Measurements from ENCODE around the gene CNTNAP2.

CNTNAP2 gene

GRCh38 chr7:147428075-147428474 lies 1311.5 kb downstream of the CNTNAP2 start:
- DNase-seq = no peak

DNA sequence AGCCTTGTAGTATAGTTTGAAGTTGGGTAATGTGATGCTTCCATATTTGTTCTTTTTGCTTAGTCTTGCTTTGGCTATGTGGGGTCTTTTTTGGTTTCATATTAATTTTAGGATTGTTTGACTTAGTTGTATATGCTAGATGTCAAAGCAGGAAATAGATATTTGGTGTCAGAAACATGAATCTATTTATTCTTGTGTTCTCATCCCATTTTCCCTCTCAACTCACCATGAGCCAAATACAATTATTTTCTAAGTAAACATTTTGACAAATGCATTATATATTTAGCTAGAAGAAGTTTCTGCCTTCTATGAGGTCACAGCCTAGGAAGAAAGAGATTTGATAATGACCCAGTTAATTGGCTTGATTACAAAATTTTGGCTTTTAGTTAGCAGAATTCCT lies 1313.4 kb downstream of the CNTNAP2 start:
- no peak for DNase-seq

DNA sequence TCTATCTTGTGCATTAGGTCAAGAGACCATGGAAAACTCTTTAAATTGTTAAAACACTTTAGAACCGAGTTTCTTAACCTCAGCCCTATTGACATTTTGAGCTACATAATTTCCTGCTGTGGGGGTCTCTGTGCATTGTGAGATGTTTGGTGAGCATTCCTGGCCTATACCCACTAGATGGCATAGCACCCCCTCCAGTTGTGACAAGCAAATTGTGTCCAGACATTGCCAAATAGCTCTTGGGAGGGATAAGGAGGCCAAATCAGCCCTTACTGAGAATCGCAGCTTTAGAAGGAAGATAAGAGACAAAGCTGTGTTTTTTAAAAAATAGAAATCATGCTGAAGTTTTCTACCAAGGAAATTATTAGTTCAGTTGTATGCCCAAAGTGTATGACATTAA lies 1315.5 kb downstream of the CNTNAP2 start:
- DNase-seq = no peak

- DNase-seq = no peak
Observed at GRCh38 chr7:147432576-147432975, 1316.0 kb downstream of the CNTNAP2 start.

DNA sequence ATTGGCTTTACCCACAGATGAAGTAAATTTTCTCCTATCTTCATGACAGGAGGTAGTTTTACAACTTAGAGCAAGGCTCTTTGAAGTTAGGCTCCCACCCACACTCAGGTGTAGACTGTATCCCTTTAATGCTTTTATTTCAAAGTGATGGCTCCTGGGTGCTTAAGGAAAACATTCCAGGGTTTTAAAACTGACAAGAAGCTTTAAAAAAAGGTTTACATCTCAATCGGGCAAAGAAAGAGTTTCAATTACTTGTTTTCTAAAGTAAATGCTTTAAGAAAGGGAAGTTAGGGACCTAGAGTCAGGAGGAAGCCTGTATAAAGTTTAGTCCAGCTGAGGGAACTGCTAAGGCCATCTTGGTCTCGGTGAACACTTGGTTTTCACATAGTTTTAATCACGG lies 1320.1 kb downstream of the CNTNAP2 start:
- no peak for DNase-seq

GRCh38 chr7:147438216-147438615 lies 1321.6 kb downstream of the CNTNAP2 start:
- no peak for DNase-seq

DNA sequence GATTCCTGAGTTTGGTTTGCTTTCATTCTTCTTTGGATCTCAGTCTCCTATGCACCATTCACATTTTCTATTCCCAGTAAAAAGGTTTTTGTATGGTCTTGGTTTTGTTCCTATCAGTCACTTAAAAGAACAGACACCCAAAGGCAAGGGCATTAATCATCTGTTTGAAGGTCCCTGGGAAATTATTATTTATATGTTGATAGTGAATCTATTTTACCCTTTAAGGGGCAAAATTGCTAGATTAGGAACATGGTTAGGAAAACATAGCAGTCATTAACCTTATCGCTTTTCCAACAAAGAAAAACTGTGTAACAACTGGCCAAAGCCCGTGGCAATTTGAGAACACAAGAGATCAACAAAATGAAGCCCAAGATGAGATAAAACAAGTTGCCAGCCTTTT lies 1327.3 kb downstream of the CNTNAP2 start:
- DNase-seq = no peak

DNA sequence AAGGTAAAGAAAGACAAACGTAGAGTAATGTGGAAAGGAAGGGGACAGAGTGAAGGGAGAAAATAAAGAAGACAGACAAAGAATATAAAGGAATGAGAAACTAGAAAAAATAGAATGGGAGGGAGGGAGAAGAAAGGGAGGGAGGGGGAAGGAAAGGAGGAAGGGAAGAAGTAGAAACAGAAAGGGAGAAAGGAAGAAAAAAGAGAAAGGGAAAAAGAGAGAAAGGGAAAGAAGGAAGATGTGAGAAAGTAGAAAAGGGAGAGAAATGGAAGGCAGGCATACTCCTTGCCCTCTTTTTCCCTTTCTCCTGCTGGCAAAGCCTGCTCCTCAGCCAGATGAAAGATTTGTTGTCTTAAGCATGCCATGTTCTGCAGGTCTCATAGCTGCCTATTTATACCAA lies 1336.2 kb downstream of the CNTNAP2 start:
- DNase-seq = no peak

- no peak for DNase-seq
Observed at GRCh38 chr7:147465223-147465622, 1348.6 kb downstream of the CNTNAP2 start.

DNA sequence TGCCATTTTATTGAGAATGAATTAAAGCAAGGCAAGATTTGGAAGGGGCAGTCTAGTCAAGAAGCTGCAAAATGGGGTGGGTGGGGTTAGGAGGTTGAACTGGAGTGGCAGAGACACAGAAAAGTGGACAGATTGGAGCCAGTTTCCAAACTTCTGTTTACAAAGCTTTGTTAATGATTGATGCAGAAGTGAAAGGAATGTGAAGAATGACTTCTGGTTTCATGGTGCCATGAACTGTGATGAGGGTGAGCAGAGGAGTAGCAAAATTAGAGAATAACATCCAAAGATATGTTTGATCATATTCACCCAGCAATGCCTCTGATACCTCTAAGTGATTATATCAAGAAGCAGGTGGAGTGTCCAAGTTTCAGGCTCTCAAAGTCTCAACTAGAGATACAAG lies 1356.0 kb downstream of the CNTNAP2 start:
- no peak for DNase-seq

GRCh38 chr7:147474862-147475261 lies 1358.3 kb downstream of the CNTNAP2 start:
- no peak for DNase-seq

GRCh38 chr7:147477526-147477925 lies 1360.9 kb downstream of the CNTNAP2 start:
- no peak for DNase-seq

DNA sequence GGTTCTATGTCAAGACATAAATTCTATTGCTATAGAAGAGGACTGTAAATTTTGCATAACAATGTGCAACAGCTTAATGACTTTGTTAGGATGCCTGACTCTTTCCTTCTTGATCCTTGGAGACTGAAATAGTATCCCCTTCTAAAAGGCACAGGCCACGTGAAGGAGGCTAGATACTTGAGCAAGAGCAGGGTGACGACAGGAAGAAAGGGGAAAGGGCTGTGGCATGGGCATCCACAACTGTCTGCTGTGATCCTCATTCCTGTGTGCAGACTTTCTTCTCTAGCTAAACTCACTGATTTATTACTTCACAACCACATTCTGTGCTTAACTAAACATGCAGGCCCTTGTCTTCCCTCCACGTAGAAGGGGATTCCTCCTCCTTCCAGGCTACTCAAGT lies 1362.2 kb downstream of the CNTNAP2 start:
- no peak for DNase-seq

- no peak for DNase-seq
Observed at GRCh38 chr7:147483634-147484292, 1367.2 kb downstream of the CNTNAP2 start.

DNA sequence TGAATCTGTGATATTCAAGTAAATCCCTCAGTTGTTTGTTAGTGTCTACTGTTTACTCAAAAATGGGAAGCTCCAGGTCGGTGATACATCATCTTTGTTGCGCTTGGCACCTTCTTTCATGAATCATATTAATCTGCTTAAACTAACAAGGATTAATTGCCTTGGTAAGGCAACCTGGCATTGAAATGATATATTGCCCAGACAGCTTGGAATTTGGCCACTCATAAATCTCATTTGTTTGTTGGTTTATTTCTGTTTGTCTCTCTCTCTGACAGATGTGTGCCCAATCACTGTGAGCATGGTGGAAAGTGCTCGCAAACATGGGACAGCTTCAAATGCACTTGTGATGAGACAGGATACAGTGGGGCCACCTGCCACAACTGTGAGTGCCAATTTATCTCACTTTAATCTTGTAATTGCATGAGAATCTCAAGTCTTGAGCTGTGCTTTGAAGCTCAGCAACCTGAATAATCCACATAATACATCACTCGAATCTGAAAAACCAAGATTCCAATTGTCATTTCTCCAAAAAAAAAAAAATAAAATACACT lies 1369.1 kb downstream of the CNTNAP2 start:
- no peak for DNase-seq

DNA sequence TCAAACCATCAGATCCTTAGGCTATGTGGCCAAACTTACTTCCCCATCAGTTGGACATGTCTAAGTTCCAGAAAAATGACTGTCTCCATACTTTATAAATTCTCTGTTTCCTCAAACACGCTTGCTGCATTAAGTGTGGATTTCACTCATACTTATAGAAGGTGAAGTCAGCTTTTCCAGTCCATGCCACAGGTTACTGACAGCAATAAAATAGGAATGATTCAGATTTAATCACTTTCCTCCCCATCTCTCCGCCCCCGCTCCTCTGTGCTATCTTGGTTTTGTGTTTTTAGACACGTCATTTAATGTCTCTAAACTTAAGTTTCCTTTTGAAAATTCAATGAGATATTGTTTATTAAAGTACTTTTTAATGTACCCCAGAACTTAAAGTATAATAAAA lies 1376.0 kb downstream of the CNTNAP2 start:
- DNase-seq = no peak

GRCh38 chr7:147496209-147496608 lies 1379.6 kb downstream of the CNTNAP2 start:
- DNase-seq = no peak

DNA sequence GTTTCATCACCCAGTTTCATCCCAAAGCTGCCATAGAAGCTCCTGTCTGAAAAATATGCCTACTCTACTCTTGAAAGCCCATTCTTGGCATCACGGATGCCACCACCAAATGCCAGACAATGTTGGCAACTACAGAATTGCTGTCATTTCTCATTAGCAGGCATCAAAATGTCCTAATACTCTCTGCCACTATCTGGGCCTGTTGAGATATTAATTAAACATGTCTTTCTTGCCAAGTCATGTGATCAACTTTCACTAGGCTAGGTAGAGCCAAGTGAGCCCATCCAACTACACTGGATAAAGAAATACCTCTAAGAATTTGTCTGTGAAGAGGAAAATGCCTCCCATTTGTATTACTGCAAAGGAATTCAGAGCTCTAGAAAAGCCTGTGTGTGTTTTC lies 1380.6 kb downstream of the CNTNAP2 start:
- DNase-seq = no peak

GRCh38 chr7:147498081-147498480 lies 1381.5 kb downstream of the CNTNAP2 start:
- no peak for DNase-seq

- no peak for DNase-seq
Observed at GRCh38 chr7:147509035-147509501, 1392.5 kb downstream of the CNTNAP2 start.

DNA sequence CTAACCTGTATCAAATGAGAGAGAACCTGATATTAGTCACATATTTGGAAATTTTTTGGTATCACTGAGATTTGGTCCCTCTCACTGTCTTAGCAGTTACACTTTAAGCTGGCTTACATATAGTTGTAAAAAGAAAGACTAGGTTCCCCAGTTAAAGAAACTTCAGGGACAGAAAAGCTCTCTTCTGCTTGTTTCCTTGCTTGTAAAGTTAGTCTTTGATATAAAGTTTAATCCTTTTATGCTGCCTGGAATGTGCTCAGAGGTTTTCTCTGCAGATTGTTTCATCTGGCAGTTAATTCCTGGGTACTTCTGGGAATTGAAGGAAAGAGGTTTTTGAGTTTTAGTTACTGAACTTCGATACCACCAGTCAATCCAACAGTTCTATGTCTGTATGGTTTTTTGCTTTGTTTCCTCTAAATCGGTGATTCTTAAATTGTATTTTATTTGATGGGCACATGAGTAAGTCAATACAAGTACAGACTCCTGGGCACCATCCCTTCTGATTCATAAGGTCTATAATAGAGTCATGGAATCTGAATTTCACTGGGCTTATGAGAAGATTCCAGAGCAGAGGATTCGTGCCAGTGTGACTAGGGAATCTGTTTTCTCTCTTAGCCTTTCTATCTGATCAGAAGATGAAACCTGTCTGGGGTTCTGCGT lies 1393.1 kb downstream of the CNTNAP2 start:
- DNase-seq = no peak

DNA sequence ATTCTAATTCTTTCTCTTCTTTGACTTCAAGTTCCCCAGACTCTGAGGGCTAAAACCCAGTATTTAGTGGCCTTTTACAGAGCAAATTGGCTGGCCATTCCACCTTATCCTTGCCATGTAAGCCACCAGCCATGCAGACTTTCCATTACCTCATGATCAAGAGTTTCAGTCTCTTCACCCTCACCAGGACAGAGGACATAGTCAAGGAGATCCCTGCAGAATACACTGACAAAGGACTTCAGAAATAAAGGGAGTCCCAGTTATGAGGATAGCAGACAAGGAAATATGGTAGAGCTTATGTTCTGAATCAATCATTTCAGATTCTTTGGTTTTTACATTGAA lies 1393.6 kb downstream of the CNTNAP2 start:
- no peak for DNase-seq

- DNase-seq = no peak
Observed at GRCh38 chr7:147510923-147511322, 1394.3 kb downstream of the CNTNAP2 start.

DNA sequence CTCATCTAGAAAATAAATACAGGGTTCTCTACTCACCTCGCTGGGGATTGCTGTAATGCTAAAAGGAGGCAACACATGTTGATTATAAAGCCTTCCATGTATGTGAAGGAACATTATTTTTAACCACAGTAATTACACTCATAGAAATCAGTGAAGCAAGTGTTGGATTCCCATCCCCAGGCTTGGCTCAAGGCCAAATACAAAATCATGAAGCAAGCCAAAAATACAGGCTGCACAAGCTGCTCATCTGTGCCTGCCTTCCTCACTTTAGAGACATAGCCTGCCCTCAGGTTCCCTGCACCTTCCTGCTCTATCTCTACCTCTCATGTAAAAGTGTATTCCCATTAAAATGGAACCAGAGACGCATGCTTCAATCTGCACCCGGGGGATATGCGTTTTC lies 1396.8 kb downstream of the CNTNAP2 start:
- DNase-seq = no peak

DNA sequence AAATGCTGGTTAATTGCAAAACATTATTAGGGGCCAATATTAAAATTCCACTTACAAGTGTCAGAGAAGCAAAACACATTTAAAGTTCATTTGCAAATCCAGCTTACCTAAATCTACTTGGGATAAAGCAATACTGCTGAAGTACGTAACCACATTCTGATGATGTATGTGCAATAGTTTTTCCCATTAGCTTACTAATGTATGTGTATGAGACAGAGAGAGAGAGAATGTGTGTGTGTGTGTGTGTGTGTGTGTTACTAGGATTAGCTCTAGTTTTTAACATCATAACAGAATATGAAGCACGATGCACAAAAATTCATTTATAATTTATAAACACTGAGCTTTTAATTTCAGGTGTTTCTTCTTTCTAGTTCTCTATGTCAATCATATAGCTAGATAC lies 1399.8 kb downstream of the CNTNAP2 start:
- DNase-seq = no peak

Data from NCI-H526 treated with DMSO at 0.1 percent for 48 hours (cell line).